ENCODE measurements around the gene FFAR2. TPM values are rescaled to one million over a fixed set of nuclear protein-coding genes. Genes with fewer than 3 reads are reported as not detected.

Gene FFAR2
- total and polyA plus RNA-seq, 4 donors, result 0.25 to 0.84 (median 0.47) TPM

GRCh38 chr19:35414442-35414841 lies 33.6 kb upstream of the FFAR2 start (continued):
- no peak for TF ChIP-seq MAX (IDR thresholded peaks at IDR 0.05)

DNA sequence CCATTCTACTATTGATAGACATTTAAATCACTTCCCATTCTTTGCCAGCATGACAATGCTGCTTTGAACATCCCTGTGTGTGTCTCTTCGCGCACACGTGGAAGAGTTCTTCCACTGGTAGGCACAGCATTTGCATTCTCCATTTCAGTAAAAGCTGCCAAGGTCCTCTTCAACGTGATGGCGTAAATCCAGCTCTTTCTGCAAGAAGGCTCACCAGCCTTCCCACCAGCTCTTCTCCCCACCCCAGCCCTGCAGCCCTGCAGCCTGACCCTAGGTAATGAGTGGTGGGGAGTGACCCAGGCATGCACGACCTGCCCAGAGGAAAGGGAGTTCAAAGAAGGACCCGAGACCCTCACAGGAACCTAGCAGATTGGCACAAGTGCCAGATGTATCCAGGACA lies 31.7 kb upstream of the FFAR2 start:
- peaks cover 0 to 5% (median 0%) of the 10 kb centered on the region in 4 donors for H3K4me1 ChIP-seq (ENCODE audit: control insufficient read depth in 4 of 4, insufficient read depth in 4 of 4, low read length in 3 of 4)
- H3K36me3 ChIP-seq (ENCODE audit: control insufficient read depth in 4 of 4, insufficient read depth in 3 of 4, low read depth in 1 of 4, low read length in 3 of 4), result no peaks in the 10 kb centered on the region
- H3K9ac ChIP-seq (ENCODE audit: low read depth in 1 of 2, low read length in 2 of 2), result no peak overlapping the region
- no peak for DNase-seq (ENCODE audit: low spot score)
- H3K27me3 ChIP-seq (ENCODE audit: control insufficient read depth in 4 of 4, insufficient read depth in 4 of 4, low read length in 3 of 4), result no peaks in the 10 kb centered on the region
- H3K27ac ChIP-seq (ENCODE audit: low read depth in 1 of 2, low read length in 2 of 2), result no peak overlapping the region
- no peak for TF ChIP-seq NR2F2 (IDR thresholded peaks at IDR 0.05)
- 83% methylated on average over 7 of the region's 7 CpGs for whole genome bisulfite sequencing
- no peaks in the 10 kb centered on the region for H3K9me3 ChIP-seq (ENCODE audit: control insufficient read depth in 4 of 4, low read length in 3 of 4)
- no peak overlapping the region for H3K4me3 ChIP-seq (ENCODE audit: low read depth in 1 of 3, low read length in 3 of 3)

- no peaks in the 10 kb centered on the region for H3K9me3 ChIP-seq (ENCODE audit: control insufficient read depth in 4 of 4, low read length in 3 of 4)
- peaks cover 0 to 5% (median 0%) of the 10 kb centered on the region in 4 donors for H3K4me1 ChIP-seq (ENCODE audit: control insufficient read depth in 4 of 4, insufficient read depth in 4 of 4, low read length in 3 of 4)
- no peak for DNase-seq (ENCODE audit: low spot score)
- TF ChIP-seq CTCF (IDR thresholded peaks at IDR 0.05; ENCODE audit: low read depth, low read length, missing input control) (no peak), TAF1 (conservative IDR thresholded peaks at IDR 0.05) (no peak), GABPA (IDR thresholded peaks at IDR 0.05 in 1 of 2, conservative IDR thresholded peaks at IDR 0.05 in 1 of 2) (no peak), SP1 (IDR thresholded peaks at IDR 0.05) (no peak), NR2F2 (IDR thresholded peaks at IDR 0.05) (no peak), HNF4A (conservative IDR thresholded peaks at IDR 0.05) (no peak), ZBTB33 (IDR thresholded peaks at IDR 0.05) (no peak), JUND (IDR thresholded peaks at IDR 0.05) (no peak), EGR1 (IDR thresholded peaks at IDR 0.05; ENCODE audit: low read depth in 2 of 2) (no peak), YY1 (IDR thresholded peaks at IDR 0.05) (no peak)
- TF ChIP-seq, protein P1, sequence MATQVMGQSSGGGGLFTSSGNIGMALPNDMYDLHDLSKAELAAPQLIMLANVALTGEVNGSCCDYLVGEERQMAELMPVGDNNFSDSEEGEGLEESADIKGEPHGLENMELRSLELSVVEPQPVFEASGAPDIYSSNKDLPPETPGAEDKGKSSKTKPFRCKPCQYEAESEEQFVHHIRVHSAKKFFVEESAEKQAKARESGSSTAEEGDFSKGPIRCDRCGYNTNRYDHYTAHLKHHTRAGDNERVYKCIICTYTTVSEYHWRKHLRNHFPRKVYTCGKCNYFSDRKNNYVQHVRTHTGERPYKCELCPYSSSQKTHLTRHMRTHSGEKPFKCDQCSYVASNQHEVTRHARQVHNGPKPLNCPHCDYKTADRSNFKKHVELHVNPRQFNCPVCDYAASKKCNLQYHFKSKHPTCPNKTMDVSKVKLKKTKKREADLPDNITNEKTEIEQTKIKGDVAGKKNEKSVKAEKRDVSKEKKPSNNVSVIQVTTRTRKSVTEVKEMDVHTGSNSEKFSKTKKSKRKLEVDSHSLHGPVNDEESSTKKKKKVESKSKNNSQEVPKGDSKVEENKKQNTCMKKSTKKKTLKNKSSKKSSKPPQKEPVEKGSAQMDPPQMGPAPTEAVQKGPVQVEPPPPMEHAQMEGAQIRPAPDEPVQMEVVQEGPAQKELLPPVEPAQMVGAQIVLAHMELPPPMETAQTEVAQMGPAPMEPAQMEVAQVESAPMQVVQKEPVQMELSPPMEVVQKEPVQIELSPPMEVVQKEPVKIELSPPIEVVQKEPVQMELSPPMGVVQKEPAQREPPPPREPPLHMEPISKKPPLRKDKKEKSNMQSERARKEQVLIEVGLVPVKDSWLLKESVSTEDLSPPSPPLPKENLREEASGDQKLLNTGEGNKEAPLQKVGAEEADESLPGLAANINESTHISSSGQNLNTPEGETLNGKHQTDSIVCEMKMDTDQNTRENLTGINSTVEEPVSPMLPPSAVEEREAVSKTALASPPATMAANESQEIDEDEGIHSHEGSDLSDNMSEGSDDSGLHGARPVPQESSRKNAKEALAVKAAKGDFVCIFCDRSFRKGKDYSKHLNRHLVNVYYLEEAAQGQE (IDR thresholded peaks at IDR 0.05), result no peak
- H3K4me3 ChIP-seq (ENCODE audit: low read depth in 1 of 3, low read length in 3 of 3), result no peak overlapping the region
- no peaks in the 10 kb centered on the region for H3K36me3 ChIP-seq (ENCODE audit: control insufficient read depth in 4 of 4, insufficient read depth in 3 of 4, low read depth in 1 of 4, low read length in 3 of 4)
- no peak overlapping the region for H3K27ac ChIP-seq (ENCODE audit: low read depth in 1 of 2, low read length in 2 of 2)
- H3K27me3 ChIP-seq (ENCODE audit: control insufficient read depth in 4 of 4, insufficient read depth in 4 of 4, low read length in 3 of 4), result no peaks in the 10 kb centered on the region
- H3K9ac ChIP-seq (ENCODE audit: low read depth in 1 of 2, low read length in 2 of 2), result no peak overlapping the region
- 96% methylated on average over 2 of the region's 2 CpGs for WGBS
These were observed 30.8 kb upstream of the FFAR2 start for GRCh38 chr19:35417278-35417677.
